ENCODE data around the gene LIN37. TPM values are rescaled to one million over a fixed set of nuclear protein-coding genes. Genes with fewer than 3 reads are reported as not detected.

The LIN37 gene
- total and polyA plus RNA-seq, 2 of the 13 experiments (the other 11 are each of a cell fraction or from before 2014, with no cell fraction given), result 6.3 to 8.7 TPM

DNA sequence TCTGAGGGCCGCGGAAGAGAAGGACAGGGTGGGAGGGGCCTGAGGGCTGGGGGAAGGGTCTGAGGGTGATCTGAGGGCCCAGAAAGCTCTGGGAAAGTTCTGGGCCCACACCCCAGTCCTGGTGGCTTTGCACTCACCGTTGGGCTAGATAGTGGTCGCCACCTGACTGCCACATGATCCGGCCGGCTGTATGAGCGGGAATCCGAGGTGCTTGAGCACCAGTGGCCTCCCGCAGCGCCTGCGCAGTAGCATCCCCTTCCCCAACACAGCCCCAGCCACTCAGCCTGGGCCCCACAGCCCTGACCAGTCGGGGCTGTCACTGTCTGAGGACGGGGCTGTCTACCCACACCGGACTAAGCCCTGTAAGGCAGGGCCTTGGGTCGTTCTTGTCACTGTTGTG, 49.3 kb downstream of the LIN37 start (continued):
- TF ChIP-seq TBX2 (CRISPR knock-in tag; IDR thresholded peaks at IDR 0.05; ENCODE audit: borderline replicate concordance) (peak; percentile 49; the same call in 1 of the 2 replicates), SOX5 (CRISPR knock-in tag; IDR thresholded peaks at IDR 0.05; ENCODE audit: borderline replicate concordance) (no peak), ZNF224 (CRISPR knock-in tag; IDR thresholded peaks at IDR 0.05) (0 out of 2 replicates have a peak, but pooled peaks have one; percentile 55), THAP11 (CRISPR knock-in tag; IDR thresholded peaks at IDR 0.05) (0 out of 2 replicates have a peak, but pooled peaks have one; percentile 37), ATF1 (CRISPR knock-in tag; IDR thresholded peaks at IDR 0.05) (no peak), ZNF790 (CRISPR knock-in tag; IDR thresholded peaks at IDR 0.05; ENCODE audit: borderline replicate concordance) (no peak), MTA3 (CRISPR knock-in tag; IDR thresholded peaks at IDR 0.05) (no peak), AKAP8 (CRISPR knock-in tag; IDR thresholded peaks at IDR 0.05) (peak; percentile 93; the same call in 1 of the 2 replicates), ZMYM2 (CRISPR knock-in tag; IDR thresholded peaks at IDR 0.05) (0 out of 2 replicates have a peak, but pooled peaks have one; percentile 18), SNRNP70 (IDR thresholded peaks at IDR 0.05; ENCODE audit: low read depth, low read length) (no peak), ZNF792 (CRISPR knock-in tag; IDR thresholded peaks at IDR 0.05) (peak; percentile 40; the same call in 1 of the 2 replicates), TP53 (CRISPR knock-in tag; conservative IDR thresholded peaks at IDR 0.05) (no peak), HOXD1 (CRISPR knock-in tag; IDR thresholded peaks at IDR 0.05) (no peak), ELF3 (CRISPR knock-in tag; IDR thresholded peaks at IDR 0.05) (peak; percentile 52; the same call in 1 of the 2 replicates)
- TF ChIP-seq, protein P1, sequence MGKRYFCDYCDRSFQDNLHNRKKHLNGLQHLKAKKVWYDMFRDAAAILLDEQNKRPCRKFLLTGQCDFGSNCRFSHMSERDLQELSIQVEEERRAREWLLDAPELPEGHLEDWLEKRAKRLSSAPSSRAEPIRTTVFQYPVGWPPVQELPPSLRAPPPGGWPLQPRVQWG (CRISPR knock-in tag; IDR thresholded peaks at IDR 0.05; ENCODE audit: borderline replicate concordance, low read depth), result no peak
- TF ChIP-seq, protein P2, sequence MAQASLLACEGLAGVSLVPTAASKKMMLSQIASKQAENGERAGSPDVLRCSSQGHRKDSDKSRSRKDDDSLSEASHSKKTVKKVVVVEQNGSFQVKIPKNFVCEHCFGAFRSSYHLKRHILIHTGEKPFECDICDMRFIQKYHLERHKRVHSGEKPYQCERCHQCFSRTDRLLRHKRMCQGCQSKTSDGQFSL (CRISPR knock-in tag; IDR thresholded peaks at IDR 0.05), result no peak
- TF ChIP-seq, protein P3, sequence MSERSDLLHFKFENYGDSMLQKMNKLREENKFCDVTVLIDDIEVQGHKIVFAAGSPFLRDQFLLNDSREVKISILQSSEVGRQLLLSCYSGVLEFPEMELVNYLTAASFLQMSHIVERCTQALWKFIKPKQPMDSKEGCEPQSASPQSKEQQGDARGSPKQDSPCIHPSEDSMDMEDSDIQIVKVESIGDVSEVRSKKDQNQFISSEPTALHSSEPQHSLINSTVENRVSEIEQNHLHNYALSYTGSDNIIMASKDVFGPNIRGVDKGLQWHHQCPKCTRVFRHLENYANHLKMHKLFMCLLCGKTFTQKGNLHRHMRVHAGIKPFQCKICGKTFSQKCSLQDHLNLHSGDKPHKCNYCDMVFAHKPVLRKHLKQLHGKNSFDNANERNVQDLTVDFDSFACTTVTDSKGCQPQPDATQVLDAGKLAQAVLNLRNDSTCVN (CRISPR knock-in tag; IDR thresholded peaks at IDR 0.05; ENCODE audit: borderline replicate concordance), result 0 out of 2 replicates have a peak, but pooled peaks have one; percentile 47
- TF ChIP-seq, protein P4, sequence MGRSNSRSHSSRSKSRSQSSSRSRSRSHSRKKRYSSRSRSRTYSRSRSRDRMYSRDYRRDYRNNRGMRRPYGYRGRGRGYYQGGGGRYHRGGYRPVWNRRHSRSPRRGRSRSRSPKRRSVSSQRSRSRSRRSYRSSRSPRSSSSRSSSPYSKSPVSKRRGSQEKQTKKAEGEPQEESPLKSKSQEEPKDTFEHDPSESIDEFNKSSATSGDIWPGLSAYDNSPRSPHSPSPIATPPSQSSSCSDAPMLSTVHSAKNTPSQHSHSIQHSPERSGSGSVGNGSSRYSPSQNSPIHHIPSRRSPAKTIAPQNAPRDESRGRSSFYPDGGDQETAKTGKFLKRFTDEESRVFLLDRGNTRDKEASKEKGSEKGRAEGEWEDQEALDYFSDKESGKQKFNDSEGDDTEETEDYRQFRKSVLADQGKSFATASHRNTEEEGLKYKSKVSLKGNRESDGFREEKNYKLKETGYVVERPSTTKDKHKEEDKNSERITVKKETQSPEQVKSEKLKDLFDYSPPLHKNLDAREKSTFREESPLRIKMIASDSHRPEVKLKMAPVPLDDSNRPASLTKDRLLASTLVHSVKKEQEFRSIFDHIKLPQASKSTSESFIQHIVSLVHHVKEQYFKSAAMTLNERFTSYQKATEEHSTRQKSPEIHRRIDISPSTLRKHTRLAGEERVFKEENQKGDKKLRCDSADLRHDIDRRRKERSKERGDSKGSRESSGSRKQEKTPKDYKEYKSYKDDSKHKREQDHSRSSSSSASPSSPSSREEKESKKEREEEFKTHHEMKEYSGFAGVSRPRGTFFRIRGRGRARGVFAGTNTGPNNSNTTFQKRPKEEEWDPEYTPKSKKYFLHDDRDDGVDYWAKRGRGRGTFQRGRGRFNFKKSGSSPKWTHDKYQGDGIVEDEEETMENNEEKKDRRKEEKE (IDR thresholded peaks at IDR 0.05), result no peak
- TF ChIP-seq, protein P5, sequence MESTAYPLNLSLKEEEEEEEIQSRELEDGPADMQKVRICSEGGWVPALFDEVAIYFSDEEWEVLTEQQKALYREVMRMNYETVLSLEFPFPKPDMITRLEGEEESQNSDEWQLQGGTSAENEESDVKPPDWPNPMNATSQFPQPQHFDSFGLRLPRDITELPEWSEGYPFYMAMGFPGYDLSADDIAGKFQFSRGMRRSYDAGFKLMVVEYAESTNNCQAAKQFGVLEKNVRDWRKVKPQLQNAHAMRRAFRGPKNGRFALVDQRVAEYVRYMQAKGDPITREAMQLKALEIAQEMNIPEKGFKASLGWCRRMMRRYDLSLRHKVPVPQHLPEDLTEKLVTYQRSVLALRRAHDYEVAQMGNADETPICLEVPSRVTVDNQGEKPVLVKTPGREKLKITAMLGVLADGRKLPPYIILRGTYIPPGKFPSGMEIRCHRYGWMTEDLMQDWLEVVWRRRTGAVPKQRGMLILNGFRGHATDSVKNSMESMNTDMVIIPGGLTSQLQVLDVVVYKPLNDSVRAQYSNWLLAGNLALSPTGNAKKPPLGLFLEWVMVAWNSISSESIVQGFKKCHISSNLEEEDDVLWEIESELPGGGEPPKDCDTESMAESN (CRISPR knock-in tag; conservative IDR thresholded peaks at IDR 0.05), result no peak
- TF ChIP-seq, protein P6, sequence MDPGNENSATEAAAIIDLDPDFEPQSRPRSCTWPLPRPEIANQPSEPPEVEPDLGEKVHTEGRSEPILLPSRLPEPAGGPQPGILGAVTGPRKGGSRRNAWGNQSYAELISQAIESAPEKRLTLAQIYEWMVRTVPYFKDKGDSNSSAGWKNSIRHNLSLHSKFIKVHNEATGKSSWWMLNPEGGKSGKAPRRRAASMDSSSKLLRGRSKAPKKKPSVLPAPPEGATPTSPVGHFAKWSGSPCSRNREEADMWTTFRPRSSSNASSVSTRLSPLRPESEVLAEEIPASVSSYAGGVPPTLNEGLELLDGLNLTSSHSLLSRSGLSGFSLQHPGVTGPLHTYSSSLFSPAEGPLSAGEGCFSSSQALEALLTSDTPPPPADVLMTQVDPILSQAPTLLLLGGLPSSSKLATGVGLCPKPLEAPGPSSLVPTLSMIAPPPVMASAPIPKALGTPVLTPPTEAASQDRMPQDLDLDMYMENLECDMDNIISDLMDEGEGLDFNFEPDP (CRISPR knock-in tag; conservative IDR thresholded peaks at IDR 0.05), result 0 out of 2 replicates have a peak, but pooled peaks have one; percentile 78
